NCI-H510A treated with DMSO at 0.1 percent for 48 hours (cell line): ENCODE data around the gene PLTP.
"Not testable (repeated sequence)": the region's sequence is repeated elsewhere in the genome, so short reads cannot be mapped to it uniquely, and the experiment has no call there.

ENCODE experiments used
- DNase-seq: peaks from one replicate; lab custom pipeline; 2025; lab: John Stamatoyannopoulos, UW

The PLTP gene

GRCh38 chr20:45944151-45944964 lies 32.4 kb upstream of the PLTP start:
- no peak for DNase-seq

GRCh38 chr20:45943613-45944012 lies 31.7 kb upstream of the PLTP start:
- DNase-seq = no peak

- DNase-seq = no peak
Observed at GRCh38 chr20:45940469-45940868, 28.5 kb upstream of the PLTP start.

GRCh38 chr20:45940053-45940452 lies 28.1 kb upstream of the PLTP start:
- DNase-seq = no peak

GRCh38 chr20:45938727-45939438 lies 26.9 kb upstream of the PLTP start:
- DNase-seq = no peak

- no peak for DNase-seq
Observed at GRCh38 chr20:45937765-45938164, 25.8 kb upstream of the PLTP start.

GRCh38 chr20:45935416-45936046 lies 23.6 kb upstream of the PLTP start:
- DNase-seq = no peak

- DNase-seq = peak; percentile 92
Observed at GRCh38 chr20:45934586-45935415, 22.8 kb upstream of the PLTP start, which contains the start of gene PCIF1. Gene PCIF1 (plus strand): TSS chr20:45934683. CDS start chr20:45939000, 4,317 bp downstream.

GRCh38 chr20:45934046-45934585 lies 22.2 kb upstream of the PLTP start:
- DNase-seq = no peak

GRCh38 chr20:45933266-45934045 lies 21.5 kb upstream of the PLTP start:
- peak; percentile 88 for DNase-seq

GRCh38 chr20:45931680-45932079 lies 19.7 kb upstream of the PLTP start:
- not testable (repeated sequence) for DNase-seq

- DNase-seq = no peak
Observed at GRCh38 chr20:45927071-45927878, 15.3 kb upstream of the PLTP start.

- DNase-seq = no peak
Observed at GRCh38 chr20:45926731-45927070, 14.7 kb upstream of the PLTP start.

- no peak for DNase-seq
Observed at GRCh38 chr20:45925821-45926506, 14.0 kb upstream of the PLTP start.

- DNase-seq = peak; percentile 64
Observed at GRCh38 chr20:45924391-45925261, 12.7 kb upstream of the PLTP start.

GRCh38 chr20:45921337-45922189 lies 9.6 kb upstream of the PLTP start:
- DNase-seq = no peak
